ENCODE data around the gene SLC39A11.

GRCh38 chr17:72972263-72972951 is 120.1 kb downstream of the SLC39A11 start:
- TF ChIP-seq CTCF (conservative IDR thresholded peaks at IDR 0.05) (no peak), EZH2 (IDR thresholded peaks at IDR 0.05; ENCODE audit: low read depth) (no peak)

Measured in PC-9 (cell line).